Activated CD8-positive, alpha-beta memory T cell treated with anti-CD3 and anti-CD28 coated beads for 48 hours (primary cell): Measurements from ENCODE around the gene PTPRH.
"Not testable (repeated sequence)": the region's sequence is repeated elsewhere in the genome, so short reads cannot be mapped to it uniquely, and the experiment has no call there.

ENCODE experiments used
- DNase-seq, 3 experiments: peaks; one replicate each; pipeline ENCODE4 v3.0.0-alpha.2; 2020; ENCODE audit warnings: low read depth in 2 of 3, low spot score in 2 of 3

Gene PTPRH

DNA sequence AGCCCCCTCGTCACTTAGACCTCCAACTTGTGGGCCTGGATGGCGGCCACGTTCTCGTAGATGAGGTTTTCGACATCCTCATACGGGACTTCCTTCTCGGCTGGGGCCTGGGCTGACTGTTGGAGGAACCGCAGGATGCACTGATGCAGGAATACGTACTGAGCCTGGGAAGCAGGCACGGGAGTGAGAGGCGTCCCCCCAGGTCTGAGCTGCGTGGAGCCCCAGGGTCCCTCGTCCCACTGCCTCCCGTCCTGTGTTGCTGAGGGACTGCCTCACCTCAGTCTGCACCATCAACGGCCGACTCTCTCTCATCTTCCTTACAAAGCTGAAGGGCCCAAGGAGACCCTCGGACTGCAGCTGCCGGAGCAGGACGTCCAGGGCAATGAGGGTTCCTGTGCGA lies 27.6 kb downstream of the PTPRH start:
- no peak for DNase-seq

DNA sequence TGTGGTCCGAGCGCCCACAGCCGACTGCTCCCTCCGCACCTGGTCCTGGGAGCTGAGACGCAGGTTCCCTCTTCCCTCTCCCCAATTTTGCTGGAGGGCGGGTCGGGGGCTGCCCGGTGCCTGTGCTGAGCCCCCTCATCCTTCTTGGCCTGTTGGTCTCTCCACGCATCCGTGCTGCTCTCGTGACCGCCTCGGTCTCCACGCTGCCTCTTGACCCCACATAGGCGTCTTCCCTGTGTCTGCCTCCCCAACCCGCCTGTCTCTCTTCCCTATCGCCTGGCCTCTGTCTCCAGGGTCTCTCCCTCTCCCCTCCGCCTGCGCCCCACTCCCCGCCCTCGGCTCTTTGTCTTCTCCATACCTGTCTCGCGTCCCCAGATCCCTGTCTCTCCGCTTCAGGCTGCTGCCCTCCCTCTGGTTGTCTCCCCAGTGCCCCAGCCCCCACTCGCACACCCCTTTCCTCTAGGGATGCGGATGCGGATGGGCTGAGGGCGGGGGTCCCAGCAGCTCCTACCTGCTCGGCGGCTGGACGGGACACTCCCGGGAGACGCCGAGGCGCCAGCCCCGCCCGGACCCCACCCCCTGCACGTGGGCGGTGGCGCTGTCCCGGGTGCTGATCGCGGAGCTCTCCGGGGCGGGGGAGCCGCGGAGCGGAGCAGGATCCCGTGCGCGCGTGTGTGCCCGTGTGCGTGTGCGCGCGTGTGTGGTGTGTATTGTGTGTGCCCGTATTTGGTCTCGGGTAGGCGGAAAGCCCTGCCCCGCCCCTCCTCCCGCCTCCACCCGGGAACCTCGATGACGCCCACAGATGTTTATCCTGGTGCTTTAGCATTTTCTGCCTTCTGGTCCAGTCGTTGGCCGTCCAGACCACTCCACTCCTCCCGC lies 29.5 kb downstream of the PTPRH start, which contains the start of gene SYT5:
Gene SYT5 (minus strand): TSS at position 684 of the 879 bp plus-strand sequence. CDS start 1,248 bp downstream, outside the sequence.
- peak in 2 of 3 experiments; percentile 42 to 47 for DNase-seq

DNA sequence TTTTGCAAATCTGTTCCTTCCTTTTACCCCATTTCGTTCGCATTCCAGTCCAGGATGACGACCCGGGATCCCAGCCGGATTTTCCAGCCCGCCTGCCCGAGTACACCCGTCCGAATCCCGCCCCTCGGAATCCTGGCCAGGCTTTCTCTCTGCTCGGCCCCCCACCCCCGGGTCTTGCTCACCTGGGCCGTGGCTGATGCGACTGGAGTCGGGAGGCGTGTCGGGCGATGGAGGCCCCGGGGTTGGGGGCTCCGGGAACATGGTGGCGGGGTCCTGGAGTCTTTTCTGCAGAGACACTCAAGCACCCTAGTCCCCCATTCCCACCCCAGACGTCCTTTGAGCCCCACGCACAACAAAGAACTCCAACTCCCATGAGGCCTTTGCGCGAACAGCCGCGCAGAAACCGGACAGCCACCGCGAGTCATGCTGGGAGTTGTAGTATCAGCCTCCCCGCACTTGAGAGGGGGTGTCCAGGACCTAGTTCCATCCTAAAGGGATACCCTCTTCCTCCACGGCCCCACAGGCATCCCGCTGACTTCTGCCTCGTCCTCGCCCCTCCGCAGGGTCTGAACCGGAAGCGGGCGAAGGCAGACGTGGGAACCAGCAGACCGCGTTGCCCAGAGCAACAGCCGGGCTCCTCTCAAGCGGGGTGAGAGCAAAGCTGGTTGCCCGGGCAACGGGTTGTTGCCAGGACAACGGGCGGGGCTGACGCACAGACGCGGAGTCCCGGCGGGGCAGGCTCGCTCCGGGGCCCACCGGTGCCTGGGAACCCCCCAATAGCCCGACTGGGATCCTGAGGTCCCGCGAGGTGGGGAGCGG lies 30.3 kb downstream of the PTPRH start:
- peak; percentile 79 to 87 (median 82) for DNase-seq

DNA sequence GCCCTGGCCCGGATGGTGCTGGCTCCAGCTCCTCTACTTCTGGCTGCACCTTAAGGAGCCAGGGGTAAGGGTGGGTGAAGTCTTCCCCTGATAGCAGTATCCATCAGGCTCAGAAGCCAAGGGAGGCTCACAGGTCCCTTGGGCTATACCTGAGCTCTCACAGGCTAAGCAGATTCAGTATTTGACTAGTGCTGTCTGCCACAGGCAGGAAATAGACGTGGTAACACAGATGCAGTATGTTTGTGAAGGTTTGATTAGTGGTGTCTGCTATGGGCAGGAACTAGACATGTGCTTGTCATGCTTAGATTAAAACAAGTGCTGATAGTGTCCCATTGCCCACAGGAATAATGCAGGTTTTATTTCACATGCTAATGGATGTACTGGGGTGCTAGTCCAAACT lies 33.2 kb downstream of the PTPRH start:
- no peak for DNase-seq

DNA sequence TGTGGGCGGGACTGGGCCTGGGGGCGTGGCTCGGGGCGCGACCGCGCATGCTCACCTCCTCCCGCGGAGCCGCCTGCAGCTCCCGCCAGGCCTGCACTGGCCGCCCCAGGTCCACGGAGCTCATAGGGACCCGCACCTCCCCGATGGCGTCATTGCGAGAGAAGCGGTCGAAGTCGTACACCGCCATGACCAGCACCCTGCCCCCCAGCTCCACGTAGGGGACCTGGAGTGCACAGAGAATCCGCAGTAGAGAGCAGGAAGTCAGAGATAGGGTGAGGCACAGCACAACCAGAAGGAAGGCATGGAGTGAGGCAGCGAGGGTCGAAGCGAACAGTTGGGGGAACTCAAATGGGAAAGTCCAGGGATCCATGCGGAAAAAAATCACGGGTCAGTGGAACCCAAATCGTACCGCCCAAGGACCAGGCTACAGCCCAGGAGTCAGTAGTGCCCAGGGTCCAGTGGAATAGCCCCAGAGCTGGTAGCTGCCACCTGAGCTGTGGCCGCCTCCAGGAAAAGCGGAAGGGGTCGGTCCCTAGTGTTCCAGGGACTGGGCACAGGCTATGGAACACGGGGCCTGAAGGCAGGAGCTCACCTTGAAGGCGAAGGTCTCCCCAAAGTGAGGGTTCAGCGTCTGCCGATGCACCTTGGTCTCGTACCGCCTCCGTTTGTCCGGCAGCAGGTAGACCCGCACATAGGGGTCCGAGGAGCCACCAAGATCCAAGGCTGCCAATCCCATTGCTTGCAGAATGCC lies 34.0 kb downstream of the PTPRH start:
- no peak for DNase-seq

DNA sequence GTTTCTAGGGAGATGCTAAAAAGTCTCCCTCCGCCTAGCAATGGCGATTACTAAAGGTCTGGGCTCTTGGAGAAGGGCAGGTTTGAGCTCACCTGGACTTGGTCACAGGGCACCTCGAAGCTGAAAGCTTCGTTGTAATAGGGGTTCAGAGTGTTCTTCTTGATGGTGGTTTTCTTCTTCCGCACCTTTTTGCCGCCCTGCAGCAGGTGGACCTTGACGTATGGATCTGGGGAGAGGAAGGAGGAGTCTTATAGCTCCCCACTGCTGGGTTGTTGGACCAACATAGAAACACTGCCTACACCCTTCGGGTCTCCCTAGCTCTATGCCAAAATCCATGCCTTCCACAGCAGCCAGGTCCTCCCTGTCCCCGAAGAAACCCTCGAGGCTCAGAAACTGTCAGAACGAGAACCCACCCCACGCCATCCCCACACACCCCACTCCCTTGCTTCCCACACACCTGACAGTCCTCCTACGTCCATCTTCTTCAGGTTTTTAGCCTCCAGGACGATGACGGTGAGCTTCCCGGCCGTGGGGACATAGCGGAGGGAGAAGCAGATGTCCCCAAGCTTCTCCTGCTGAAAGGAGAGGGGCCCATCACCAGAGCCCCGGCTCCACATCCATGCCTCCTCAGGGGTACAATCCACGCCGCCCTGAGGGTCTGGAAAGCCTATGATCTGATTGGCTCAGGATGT lies 34.7 kb downstream of the PTPRH start:
- DNase-seq: no peak

DNA sequence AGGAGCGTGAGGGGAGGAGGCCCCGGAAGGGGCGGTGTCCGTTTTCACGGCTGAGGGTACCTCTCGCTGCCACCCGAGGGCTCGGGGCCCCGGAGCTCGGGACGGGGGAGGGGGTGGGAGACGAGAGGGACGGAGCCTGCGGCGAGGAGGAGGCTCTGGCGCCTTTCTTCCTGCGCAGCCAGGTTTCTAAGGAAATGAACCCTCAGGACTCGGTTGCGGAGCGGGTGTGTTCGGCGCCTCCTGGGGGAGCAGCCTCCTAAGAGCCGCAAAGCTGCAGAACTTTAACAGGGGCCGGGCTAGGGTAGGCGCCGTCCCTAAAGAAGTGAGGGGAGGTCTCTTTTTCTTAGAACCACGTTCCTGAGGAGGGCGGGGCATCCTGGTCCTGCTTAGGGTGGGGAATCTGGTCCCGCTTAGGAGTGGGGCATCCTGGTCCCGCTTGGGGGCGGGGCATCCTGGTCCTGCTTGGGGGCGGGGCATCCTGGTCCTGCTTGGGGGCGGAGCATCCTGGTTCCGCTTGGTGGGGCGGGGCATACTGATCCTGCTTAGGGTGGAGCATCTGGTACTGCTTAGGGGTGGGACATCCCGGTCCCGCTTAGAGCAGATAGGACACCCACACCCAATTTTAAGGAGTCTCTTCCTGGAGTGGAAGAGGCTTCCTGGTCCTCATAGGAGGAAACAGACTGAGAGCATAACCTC lies 35.4 kb downstream of the PTPRH start:
- peak in 1 of 3 experiments; percentile 20 for DNase-seq

DNA sequence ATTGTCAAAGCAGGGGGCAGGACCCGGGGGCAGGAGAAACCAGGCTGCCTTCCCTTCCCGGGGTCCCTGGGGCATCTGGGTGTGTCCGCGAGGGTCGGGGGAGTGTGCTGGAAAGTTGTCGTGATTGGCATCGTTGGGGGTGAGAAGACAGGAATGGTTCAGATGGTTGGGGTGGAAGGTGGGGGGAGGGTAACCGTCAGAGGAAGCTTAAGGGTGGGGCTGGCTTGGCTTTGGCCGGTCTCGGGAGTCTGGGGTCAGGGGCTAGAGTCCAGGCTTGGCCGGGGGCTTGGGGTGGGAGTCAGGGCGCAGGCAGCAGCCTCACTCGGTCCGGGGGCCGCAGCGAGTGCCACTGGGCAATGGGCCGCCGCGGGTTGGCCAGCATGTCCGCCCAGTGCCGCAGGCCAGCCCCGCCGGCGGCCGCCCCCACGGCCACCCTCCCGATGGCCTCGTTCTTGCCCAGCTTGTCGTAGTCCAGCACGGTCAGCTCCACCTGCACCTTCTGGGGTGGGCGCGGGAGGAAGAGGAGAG lies 36.1 kb downstream of the PTPRH start:
- DNase-seq: no peak

DNA sequence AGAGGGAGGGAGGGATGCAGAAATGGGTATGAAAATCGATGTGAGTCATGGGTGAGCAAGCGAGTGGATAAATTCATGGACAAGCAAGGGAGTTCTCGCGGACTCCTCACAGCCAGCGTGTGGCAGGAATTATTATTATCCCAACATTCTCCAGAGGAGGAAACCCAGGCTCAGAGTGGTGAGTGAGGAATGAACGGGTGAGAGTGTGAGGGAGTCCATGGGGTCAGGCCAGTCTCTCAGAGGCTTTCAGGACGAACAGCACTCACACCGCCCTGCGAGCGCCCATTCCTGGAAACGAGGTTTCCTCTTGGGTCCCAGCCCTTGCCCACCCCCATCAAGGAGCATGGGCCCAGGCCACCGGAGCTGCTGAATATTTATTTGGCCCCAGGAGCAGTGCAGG lies 36.6 kb downstream of the PTPRH start:
- DNase-seq: no peak

DNA sequence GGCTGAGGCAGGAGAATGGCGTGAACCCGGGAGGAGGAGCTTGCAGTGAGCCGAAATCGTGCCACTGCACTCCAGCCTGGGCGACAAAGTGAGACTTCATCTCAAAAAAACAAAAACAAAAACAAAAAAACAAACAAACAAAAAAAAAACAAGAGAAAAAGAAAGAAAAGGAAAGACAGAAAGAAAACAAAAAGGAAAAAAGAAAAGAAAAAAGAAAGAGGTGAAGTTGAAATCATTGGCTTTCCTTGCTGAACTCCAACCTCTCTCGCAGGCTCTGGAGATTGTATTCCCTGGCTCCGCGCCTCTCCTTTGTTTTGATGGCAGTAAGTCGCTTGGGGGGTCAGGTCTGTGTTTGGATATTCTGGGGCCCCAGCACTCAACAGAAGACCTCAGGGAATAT lies 37.0 kb downstream of the PTPRH start:
- not testable (repeated sequence) for DNase-seq

DNA sequence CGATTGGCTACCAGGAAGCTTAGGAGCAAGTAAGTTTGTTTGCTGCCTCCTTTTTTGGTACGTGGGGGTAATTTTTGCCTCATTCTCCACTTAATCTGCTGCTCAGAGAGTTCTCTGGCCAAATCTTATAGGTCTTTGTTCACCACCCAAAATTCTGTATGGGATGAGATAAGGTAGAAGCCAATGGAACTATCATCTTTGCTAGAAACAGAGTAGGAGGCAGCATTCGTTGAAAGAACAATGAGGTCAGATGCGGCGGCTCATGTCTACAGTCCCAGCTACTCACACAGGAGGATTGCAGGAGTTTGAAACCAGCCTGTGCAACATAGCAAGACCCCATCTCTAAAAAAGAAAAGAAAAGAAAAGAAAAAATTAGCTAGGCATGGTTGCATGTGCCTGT lies 37.9 kb downstream of the PTPRH start:
- DNase-seq: no peak

DNA sequence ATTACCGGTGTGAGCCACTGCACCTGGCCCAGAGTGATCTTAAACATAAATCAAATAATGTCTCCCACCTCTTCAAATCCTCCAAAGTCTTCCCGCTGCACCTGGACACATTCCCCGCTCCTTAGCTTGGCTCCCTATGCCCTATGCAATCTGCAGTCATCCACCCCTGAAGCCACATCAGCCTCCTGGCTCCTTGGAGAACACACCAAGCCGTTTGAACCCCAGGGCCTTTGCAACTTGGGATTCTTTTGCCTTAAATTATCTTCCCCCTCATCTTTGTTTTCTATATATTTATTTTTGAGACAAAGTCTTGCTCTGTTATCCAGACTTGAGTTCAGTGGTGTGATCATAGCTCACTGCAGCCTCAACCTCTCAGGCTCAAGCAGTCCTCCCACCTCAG lies 40.2 kb downstream of the PTPRH start:
- no peak for DNase-seq

DNA sequence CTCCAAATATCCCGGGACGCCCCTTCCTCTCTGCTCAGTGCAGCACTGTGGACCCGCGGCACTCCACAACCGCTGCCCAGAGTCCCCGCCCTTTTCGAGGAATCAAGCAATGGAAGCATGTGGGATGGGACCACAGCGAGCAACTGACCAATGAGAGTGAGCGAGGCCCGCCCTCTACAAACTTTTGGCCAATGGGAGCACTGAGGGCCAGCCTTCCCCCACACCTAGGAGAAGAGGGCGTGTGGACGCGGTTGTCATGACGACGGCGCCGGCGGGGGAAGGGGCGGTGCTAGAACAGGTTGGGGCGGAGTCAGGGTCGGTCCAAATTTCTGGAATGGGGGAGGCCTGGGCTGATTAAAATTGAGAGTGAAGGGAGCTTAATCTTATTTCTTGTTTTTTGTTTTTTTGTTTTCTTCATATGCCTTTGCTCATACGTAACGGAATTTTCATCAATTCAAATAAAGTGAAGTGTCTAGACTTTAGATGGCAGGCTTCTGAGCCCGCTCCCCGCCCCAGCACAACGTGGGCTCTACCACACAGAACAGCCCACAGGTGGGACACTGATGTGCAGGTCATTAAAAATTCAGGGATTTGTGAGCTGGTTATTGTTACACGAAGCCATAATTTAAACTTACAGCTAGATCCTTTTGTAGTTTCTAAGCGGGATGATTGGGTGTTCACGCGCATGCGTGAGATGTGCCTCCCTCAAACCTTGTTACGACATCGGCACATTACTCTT lies 42.6 kb downstream of the PTPRH start, which contains the start of gene DNAAF3:
Gene DNAAF3 (minus strand): TSS at position 84 of the 739 bp plus-strand sequence. CDS start 200 bp downstream, outside the sequence.
- DNase-seq: peak; percentile 17 to 86 (median 49)

DNA sequence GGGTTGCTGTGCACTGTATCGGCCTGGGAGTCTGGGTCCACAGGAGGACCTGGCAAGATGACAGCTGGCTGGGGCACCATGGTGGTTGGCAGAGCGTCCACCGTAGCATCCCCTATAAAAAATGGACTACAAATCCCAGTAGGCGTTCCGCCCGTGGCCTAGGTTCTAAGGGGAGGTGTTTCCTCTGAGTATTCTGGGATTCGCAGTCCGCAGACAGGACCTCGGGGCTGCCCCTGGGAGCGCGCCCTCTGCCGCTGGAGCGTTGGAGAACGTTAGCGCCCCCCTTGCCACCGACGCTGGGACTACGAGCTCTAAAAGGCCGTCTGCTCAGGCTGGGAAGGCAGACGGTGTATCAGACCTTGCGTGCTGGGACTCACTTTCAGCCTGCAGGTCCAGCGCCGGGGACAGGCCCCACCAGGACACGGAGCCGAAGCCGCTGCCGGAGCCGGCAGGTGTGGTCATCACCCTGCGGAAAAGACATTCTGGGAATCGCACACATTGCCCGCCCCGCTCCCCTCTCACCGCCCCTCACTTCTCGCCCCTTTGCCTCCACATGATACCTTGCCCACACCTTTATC lies 43.3 kb downstream of the PTPRH start:
- no peak for DNase-seq

DNA sequence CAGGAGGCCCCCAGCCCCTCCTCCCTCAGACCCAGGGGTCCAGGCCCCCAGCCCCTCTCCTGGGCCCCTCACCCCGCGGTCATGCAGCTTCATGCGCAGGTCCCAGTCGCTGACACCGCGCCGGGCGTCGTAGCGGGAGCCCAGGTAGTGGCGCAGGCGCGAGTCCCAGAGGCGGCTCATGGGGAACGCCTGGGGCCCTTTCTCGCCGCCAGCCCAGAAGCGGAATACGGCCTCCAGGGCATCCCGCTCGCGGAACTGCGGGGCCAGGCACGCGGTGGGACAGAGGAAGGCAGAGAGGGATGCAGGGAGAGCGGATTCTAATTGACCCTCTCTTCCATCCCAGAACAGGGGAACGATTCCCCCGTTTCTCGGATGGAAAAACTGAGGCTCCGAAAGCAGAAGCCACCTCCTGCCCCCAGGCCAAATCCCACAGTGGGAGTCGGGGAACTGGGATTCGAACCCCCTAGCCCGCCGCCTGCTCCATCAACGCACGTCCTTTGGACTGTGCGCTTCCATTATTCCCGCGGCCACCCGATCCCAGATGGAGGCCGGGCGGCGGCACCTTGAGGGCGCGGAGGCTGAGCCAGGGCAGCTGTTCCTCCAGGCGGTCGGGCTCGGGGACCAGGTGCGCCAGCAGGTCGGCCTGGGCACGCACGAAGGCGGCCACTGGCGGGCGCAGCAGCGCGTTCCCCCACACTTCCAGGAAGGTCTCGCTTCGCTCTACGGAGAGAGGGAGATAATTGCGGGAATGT lies 47.6 kb downstream of the PTPRH start:
- DNase-seq: no peak

DNA sequence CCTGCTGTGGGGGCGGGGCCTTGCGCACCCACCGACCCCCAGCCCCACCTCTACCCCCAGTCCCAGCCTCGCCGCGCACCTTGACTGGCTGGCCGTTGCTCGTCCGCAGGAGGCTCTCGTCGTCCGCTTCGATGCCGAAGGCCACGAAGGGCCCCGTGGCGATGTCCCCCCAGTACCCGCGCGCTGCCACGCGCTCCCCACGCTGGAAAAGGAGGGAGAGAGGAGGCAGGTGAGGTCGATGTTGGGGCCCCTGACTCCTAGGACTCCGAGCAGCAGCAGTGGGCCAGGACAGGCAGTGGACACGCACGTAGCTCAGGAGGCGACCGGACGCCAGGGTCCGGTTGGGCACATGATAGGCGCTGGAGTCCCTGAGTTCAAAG lies 48.3 kb downstream of the PTPRH start:
- no peak for DNase-seq

DNA sequence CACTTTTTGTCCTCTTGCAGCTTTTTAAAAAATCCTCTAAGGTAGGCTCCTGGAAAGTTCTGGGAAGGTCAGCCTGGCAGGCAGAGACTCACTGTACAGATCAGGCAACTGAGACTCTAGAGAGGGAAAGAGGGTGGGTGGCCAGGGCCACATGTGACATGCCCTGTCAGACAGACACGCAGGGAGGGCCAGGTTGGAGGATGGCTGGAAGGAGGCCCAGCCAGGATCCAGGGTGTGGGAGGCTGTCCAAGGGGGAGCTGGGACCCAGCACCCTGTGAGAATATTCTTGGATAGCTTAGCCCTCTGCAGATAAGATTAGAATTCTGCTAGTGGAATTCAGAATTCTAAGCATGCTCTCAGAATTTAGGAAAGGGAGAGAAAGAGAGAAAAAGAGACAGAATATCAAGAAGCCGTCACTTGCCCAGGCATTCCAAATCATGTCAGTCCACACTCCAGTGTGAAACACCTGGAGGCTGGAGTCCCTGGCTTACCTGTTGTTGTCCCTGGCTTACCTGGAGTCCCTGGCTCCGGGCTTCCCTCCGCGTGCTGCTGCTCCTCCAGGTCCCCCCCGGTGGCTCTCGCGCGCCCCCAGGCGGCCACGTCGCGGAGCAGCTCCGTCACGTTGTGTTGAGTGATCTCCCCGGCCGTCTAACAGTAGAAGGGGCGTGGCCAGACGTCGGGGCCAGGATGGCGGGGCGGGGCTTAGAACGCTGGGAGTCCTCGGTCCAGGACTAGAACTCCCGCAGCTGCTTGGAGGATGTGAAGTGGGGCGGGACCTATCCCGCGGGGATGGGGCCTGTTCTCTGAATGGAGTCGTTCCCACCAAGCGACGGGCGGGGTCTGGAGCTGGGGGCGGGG lies 48.9 kb downstream of the PTPRH start:
- peak; percentile 75 to 83 (median 76) for DNase-seq
